NB4 (cell line): ENCODE data around the gene IQGAP1.
A peak's percentile ranks its signal among the peaks of the same experiment; 100 is the strongest.

Experiments used
- DNase-seq: peaks from one replicate; pipeline ENCODE4 v3.0.0; 2010; ENCODE audit warnings: low read depth
- H3K4me3 ChIP-seq: one replicate; pipeline ENCODE4 v1.5.1; 2011; ENCODE audit warnings: mild to moderate bottlenecking, low read depth, low read length, moderate library complexity
- MYC ChIP-seq: IDR thresholded peaks from 2 replicates; pipeline ENCODE4 v1.6.1; 2011; ENCODE audit warnings: low read depth, low read length
- POLR2A ChIP-seq: IDR thresholded peaks from 2 replicates; pipeline ENCODE4 v1.6.1; 2011; ENCODE audit warnings: mild to moderate bottlenecking; ENCODE audit not compliant: insufficient read length; ENCODE audit errors: extremely low read depth
- TF ChIP-seq, protein P1 (sequence below): IDR thresholded peaks from one replicate; pipeline ENCODE4 v1.5.1; 2012; ENCODE audit warnings: low read depth, low read length
- TF ChIP-seq, protein P2 (sequence below): IDR thresholded peaks from 2 replicates; pipeline ENCODE4 v1.6.1; 2011; ENCODE audit warnings: low read depth, low read length

IQGAP1 gene

DNA sequence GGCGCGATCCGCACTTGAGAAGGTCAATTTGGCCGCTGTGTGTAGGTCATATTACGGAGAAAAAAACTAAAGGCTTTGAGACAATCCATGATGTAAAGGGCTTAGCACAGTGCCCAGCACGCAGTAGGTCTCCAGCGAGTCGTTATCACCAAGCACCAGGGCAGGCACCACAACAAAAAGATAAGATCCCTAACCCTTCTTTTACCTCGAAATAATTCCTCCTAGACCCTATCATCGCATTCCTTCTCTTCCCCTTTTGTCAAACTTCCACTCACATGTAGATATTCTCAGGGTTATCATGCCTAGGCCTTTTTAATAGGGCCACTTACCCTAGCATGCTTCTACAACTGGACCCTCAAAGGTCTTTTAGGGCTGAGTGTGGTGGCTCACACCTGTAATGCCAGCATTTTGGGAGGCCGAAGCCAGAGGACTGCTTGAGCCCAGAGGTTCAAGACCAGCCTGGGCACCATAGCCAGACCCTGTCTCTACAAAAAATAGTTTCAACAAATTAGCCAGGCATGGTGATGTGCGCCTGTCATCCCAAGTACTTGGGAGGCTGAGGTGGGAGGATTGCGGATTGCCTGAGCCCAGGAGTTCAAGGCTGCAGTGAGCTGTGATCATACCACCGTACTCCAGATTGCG, 22.5 kb upstream of the IQGAP1 start:
- TF ChIP-seq MYC: no peak
- no peak for TF ChIP-seq POLR2A
- TF ChIP-seq, protein P1, sequence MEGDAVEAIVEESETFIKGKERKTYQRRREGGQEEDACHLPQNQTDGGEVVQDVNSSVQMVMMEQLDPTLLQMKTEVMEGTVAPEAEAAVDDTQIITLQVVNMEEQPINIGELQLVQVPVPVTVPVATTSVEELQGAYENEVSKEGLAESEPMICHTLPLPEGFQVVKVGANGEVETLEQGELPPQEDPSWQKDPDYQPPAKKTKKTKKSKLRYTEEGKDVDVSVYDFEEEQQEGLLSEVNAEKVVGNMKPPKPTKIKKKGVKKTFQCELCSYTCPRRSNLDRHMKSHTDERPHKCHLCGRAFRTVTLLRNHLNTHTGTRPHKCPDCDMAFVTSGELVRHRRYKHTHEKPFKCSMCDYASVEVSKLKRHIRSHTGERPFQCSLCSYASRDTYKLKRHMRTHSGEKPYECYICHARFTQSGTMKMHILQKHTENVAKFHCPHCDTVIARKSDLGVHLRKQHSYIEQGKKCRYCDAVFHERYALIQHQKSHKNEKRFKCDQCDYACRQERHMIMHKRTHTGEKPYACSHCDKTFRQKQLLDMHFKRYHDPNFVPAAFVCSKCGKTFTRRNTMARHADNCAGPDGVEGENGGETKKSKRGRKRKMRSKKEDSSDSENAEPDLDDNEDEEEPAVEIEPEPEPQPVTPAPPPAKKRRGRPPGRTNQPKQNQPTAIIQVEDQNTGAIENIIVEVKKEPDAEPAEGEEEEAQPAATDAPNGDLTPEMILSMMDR: no peak
- TF ChIP-seq, protein P2, sequence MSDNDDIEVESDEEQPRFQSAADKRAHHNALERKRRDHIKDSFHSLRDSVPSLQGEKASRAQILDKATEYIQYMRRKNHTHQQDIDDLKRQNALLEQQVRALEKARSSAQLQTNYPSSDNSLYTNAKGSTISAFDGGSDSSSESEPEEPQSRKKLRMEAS: no peak
- DNase-seq: no peak
- H3K4me3 ChIP-seq: no peak overlapping the region

DNA sequence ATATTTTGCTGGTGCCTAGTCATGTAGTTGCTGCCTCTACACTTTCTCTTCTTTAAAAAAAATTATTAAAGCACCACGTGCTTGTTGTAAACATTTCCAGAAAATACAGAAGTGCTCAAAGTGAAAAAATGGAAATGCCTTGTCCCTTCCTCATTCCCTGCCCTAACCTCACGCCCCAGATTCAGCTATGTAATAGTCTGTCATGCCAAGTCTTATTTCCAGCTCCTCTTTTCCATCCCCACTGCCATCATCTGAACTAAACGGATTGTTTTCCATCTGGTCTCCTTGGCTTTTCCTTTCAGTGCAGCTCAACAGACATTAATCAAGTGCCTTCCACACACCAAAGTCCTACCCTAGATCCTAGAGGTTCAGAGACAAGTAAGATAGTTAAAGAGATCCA, 20.5 kb upstream of the IQGAP1 start:
- no peak for DNase-seq
- TF ChIP-seq, protein P1: no peak
- TF ChIP-seq POLR2A (no peak), MYC (no peak)
- TF ChIP-seq, protein P2: no peak
- H3K4me3 ChIP-seq: no peak overlapping the region

DNA sequence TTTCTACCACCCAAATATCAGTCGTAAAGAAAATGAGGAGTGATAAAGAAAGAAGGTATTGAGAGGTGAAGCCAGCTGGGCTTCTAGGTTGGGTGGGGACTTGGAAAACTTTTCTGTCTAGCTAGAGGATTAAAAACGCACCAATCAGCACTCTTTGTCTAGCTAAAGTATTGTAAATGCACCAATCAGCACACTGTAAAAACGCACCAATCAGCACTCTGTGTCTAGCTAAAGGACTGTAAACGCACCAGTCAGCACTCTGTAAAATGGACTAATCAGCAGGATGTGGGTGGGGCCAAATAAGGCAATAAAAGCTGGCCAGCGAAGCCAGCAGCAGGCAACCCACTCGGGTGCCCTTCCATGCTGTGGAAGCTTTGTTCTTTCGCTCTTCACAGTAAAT, 13.0 kb upstream of the IQGAP1 start:
- no peak for TF ChIP-seq POLR2A
- TF ChIP-seq, protein P2: no peak
- TF ChIP-seq, protein P1: no peak
- no peak for TF ChIP-seq MYC
- no peak for DNase-seq
- no peak overlapping the region for H3K4me3 ChIP-seq

DNA sequence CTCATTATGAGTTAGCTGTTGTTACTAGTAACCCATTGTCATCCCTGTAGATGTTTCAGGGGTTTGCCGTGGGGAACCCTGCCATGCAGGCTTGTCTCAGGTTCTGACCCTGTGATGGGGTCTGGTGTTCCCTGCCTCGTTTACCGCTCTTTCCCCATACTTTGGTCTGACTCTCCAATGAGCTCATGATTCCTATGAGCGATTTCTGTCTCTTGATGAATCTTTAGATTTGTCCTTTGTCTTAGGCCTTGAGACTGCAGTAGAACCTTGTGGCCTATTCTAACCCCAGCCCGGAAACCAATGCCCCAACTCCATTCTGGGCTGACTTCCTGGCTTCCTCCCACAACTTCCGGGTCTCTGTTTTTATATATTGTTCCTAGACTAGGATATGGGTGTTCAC, 11.3 kb upstream of the IQGAP1 start:
- DNase-seq: peak; percentile 65
- no peak for TF ChIP-seq POLR2A
- TF ChIP-seq, protein P2: no peak
- TF ChIP-seq, protein P1: no peak
- TF ChIP-seq MYC: no peak
- no peak overlapping the region for H3K4me3 ChIP-seq

DNA sequence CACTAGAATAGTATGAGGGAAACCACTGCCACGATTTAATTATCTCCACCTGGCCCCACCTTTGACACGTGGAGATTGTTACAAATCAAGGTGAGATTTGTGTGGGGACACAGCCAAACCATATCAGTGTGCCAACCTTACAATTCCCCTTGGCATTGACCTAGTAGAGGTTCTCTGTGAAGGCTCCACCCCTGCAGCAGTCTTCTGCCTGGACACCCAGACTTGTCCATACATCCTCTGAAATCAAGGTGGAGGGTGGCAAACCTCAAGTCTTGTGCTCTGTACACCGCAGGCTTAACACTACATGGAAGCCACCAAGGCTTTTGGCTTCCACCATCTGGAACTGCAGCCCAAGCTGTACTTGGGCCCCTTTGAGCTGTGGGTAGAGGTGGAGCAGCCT, 8.8 kb upstream of the IQGAP1 start:
- no peak for TF ChIP-seq POLR2A
- TF ChIP-seq, protein P1: no peak
- TF ChIP-seq, protein P2: no peak
- H3K4me3 ChIP-seq: no peak overlapping the region
- no peak for DNase-seq
